ENCODE measurements around the gene UBD. TPM values are rescaled to one million over a fixed set of nuclear protein-coding genes. Genes with fewer than 3 reads are reported as not detected.

UBD gene
- total RNA-seq (2013; cell fraction: nucleolus; rRNA removed): 1.8 and 2.0 TPM in 2 replicates
- total RNA-seq (2014; rRNA removed) (31.8 and 40.4 TPM in 2 replicates), total RNA-seq (2014; rRNA removed; fragmentation: Illumina TruSeq; extraction: Trizol) (52.9 and 54.3 TPM in 2 replicates), total RNA-seq (2021) (23.4 and 24.6 TPM in 2 replicates), polyA plus RNA-seq (2011; rRNA removed) (101 and 121 TPM in 2 replicates), polyA plus RNA-seq (2014; fragmentation: Illumina TruSeq; extraction: Trizol) (51.0 and 68.3 TPM in 2 replicates), polyA plus RNA-seq (2014; fragmentation: Nextera tagmentation; extraction: Ambion mirVana) (10 to 100 TPM; 28.6 to 39.6 TPM), polyA plus RNA-seq (2014; rRNA removed) (35.6 and 42.5 TPM in 2 replicates), polyA plus RNA-seq (2016; fragmentation: Nextera tagmentation; extraction: Ambion mirVana) (10 to 100 TPM; 24.3 to 28.4 TPM), polyA minus RNA-seq (2011; rRNA and poly(A)+ RNA removed) (30.5 and 35.5 TPM in 2 replicates), Bru-seq, nascent RNA (percentile 58 among the genes with signal in this experiment), BruChase-seq, experiment 1, labeled RNA remaining after a 6-hour chase (percentile 77 among the genes with signal in this experiment), BruChase-seq, experiment 2, labeled RNA remaining after a 2-hour chase (percentile 63 among the genes with signal in this experiment)
- 28.2 TPM for polyA plus RNA-seq (2011; ENCODE audit: low read depth)
- 49.1 and 49.8 TPM in 2 replicates for polyA plus RNA-seq (2011; cell fraction: cytosol; rRNA removed)
- polyA plus RNA-seq (2011; cell fraction: nucleus; rRNA removed): 27.6 and 27.7 TPM in 2 replicates
- polyA plus RNA-seq (2012): 14.0 and 25.2 TPM in 2 replicates
- polyA minus RNA-seq (2011; cell fraction: cytosol; rRNA and poly(A)+ RNA removed): 6.4 and 8.9 TPM in 2 replicates
- polyA minus RNA-seq (2011; cell fraction: nucleus; rRNA and poly(A)+ RNA removed): 4.6 and 6.0 TPM in 2 replicates
- long read RNA-seq, experiment 1, transcript UBD-203 (2 exons, 1,087 nt): major isoform, 26 of 27 reads
- long read RNA-seq, experiment 1, partial matches to known transcripts: 0 of 27 reads
- long read RNA-seq, experiment 1, other reads (novel, unspliced or antisense): 1 of 27 reads
- long read RNA-seq, experiment 2, transcript UBD-203 (2 exons, 1,087 nt): major isoform, 74 of 79 reads
- long read RNA-seq, experiment 2, partial matches to known transcripts: 0 of 79 reads
- long read RNA-seq, experiment 2, other reads (novel, unspliced or antisense): 5 of 79 reads

GRCh38 chr6:29559524-29560287 lies at the start of gene UBD:
UBD (minus strand) TSS chr6:29559732; CDS start chr6:29559701, 31 bp downstream.
- no peaks in the 10 kb centered on the region for H3K27me3 ChIP-seq (replicated peaks in 1 of 2; ENCODE audit: control insufficient read depth in 2 of 2, insufficient read depth in 2 of 2, low read length in 1 of 2)
- no peaks in the 10 kb centered on the region for H3K36me3 ChIP-seq (ENCODE audit: control insufficient read depth in 2 of 2, insufficient read depth in 2 of 2, low read length in 1 of 2)
- SMC1A ChIA-PET (ENCODE audit: uncharacterized antibody, unreplicated experiment): interaction anchor here (1.1 kb wide), 1 partner anchor 10 kb away, joined by 3 read pairs; a partner anchor contains a TSS
- FAIRE-seq (no peak), DNase-seq (ENCODE audit: low read depth, low spot score) (peak; percentile 17), ATAC-seq (peak; percentile 67)
- CTCF ChIA-PET: interaction anchor here (0.6 to 1.4 kb wide), 8 partner anchors 11 to 610 kb away, joined by 3 to 4 read pairs (median 3); partner anchors contain the start of gene OR2H2
- 0 out of 2 replicates have a peak, but pooled peaks cover 2% of the 10 kb centered on the region for H3K4me1 ChIP-seq (ENCODE audit: control insufficient read depth, insufficient read depth, low read length)
- peak within 1 kb of the TSS; percentile 39 for H2AFZ ChIP-seq (ENCODE audit: control insufficient read depth, low read depth, low read length)
- peak within 1 kb of the TSS; percentile 13; the same call in 1 of the 2 replicates for H3K27ac ChIP-seq (ENCODE audit: control insufficient read depth, insufficient read depth)
- RAD21 ChIA-PET (ENCODE audit: unreplicated experiment): interaction anchor here (0.6 kb wide), 1 partner anchor 10 kb away, joined by 3 read pairs; a partner anchor contains a TSS
- intact Hi-C loops (cut with micrococcal nuclease; ENCODE audit: unreplicated experiment): no loop called here
- peak within 1 kb of the TSS; percentile 32; the same call in 1 of the 2 replicates for H3K4me3 ChIP-seq
- H3K79me2 ChIP-seq (ENCODE audit: control insufficient read depth, insufficient read depth, low read length): no peaks in the 10 kb centered on the region
- 37% methylated on average over 6 of the region's 6 CpGs for WGBS (ENCODE audit: insufficient coverage, insufficient replicate concordance, low lambda C conversion rate, missing lambda C conversion rate)
- no peaks in the 10 kb centered on the region for H3K9me3 ChIP-seq (replicated peaks; ENCODE audit: control insufficient read depth, insufficient read depth, low read length)
- H4K20me1 ChIP-seq (ENCODE audit: control insufficient read depth, insufficient read depth): no peaks in the 10 kb centered on the region
- POLR2A ChIA-PET: no interaction called here
- peak within 1 kb of the TSS; percentile 51 for H3K4me2 ChIP-seq (ENCODE audit: control insufficient read depth, insufficient read depth)
- peak within 1 kb of the TSS; percentile 1 for H3K9ac ChIP-seq (ENCODE audit: control insufficient read depth, insufficient read depth, low read length)
- BruUV-seq (replicated peaks): no TSS peak
- in situ Hi-C loops (cut with MboI): no loop called here
- peak; percentile 45 for TF ChIP-seq RELA (IDR thresholded peaks at IDR 0.05; ENCODE audit: borderline replicate concordance, partially characterized antibody)
- TF ChIP-seq MYB (IDR thresholded peaks at IDR 0.05; ENCODE audit: borderline replicate concordance, low read depth, low read length): no peak
- no peak for TF ChIP-seq TARDBP (IDR thresholded peaks at IDR 0.05; ENCODE audit: borderline replicate concordance)
- TF ChIP-seq RELB (IDR thresholded peaks at IDR 0.05; ENCODE audit: low read depth): peak; percentile 56; the same call in 1 of the 2 replicates
- peak; percentile 33; the same call in 1 of the 3 replicates for TF ChIP-seq POU2F2 (IDR thresholded peaks at IDR 0.05; ENCODE audit: borderline replicate concordance, low read depth, low read length)
- TF ChIP-seq, protein P1, sequence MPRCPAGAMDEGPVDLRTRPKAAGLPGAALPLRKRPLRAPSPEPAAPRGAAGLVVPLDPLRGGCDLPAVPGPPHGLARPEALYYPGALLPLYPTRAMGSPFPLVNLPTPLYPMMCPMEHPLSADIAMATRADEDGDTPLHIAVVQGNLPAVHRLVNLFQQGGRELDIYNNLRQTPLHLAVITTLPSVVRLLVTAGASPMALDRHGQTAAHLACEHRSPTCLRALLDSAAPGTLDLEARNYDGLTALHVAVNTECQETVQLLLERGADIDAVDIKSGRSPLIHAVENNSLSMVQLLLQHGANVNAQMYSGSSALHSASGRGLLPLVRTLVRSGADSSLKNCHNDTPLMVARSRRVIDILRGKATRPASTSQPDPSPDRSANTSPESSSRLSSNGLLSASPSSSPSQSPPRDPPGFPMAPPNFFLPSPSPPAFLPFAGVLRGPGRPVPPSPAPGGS (IDR thresholded peaks at IDR 0.05; ENCODE audit: borderline replicate concordance, insufficient read depth, low read depth, low read length, poor library complexity, severe bottlenecking): no peak
- peak in 1 of 2 experiments; percentile 32; a peak in 1 of 4 replicates for TF ChIP-seq IKZF2 (IDR thresholded peaks at IDR 0.05)
- 0 out of 2 replicates have a peak, but pooled peaks have one; percentile 23 for TF ChIP-seq POLR2A (IDR thresholded peaks at IDR 0.05; ENCODE audit: low read depth, low read length)
- no peak for TF ChIP-seq NR2C2 (IDR thresholded peaks at IDR 0.05; ENCODE audit: borderline replicate concordance, control insufficient read depth, insufficient read length, low read depth)
- TF ChIP-seq BMI1 (IDR thresholded peaks at IDR 0.05; ENCODE audit: borderline replicate concordance): no peak
- no peak for TF ChIP-seq BRCA1 (IDR thresholded peaks at IDR 0.05; ENCODE audit: low read depth, low read length)
- no peak for TF ChIP-seq NFYA (IDR thresholded peaks at IDR 0.05; ENCODE audit: borderline replicate concordance, low read depth, low read length)

Measured in GM12878 (cell line).